HCT116 (cell line): Measurements from ENCODE around the gene GUCY2C. TPM values are rescaled to one million over a fixed set of nuclear protein-coding genes. Genes with fewer than 3 reads are reported as not detected.

Experiments
- ATAC-seq: fragments of 200-7000 bp; cut with Tn5 transposase; 2 replicates; pipeline ENCODE4 v1.9.1; 2020; ENCODE audit warnings: mild to moderate bottlenecking, moderate library complexity
- BruUV-seq: library from RNA; stranded (reverse); fragments of 400-500 nt; replicated peaks from 2 replicates; lab custom pipeline; 2021; lab: Mats Ljungman, UMichigan
- CTCF ChIA-PET: fragments of 300-600 bp; sonication (Branson Sonifier 250); formaldehyde crosslinking; loops from one replicate; lab custom pipeline; 2021; ENCODE audit warnings: antibody characterized with exemption; lab: Charles Lee
- POLR2A ChIA-PET: fragments of 300-600, 350-600 bp; sonication (Branson Sonifier 250); formaldehyde crosslinking; loops from one replicate; lab custom pipeline; 2021; ENCODE audit warnings: antibody characterized with exemption; lab: Charles Lee
- RAD21 ChIA-PET, 2 experiments: fragments of 300-600 bp; sonication (Branson Sonifier 250); formaldehyde crosslinking; loops; one replicate each; lab custom pipeline; 2023; ENCODE audit warnings: low total read pairs in 2 of 2; ENCODE audit not compliant: uncharacterized antibody in 2 of 2, unreplicated experiment in 2 of 2, low non-redundant PET in 1 of 2; lab: Charles Lee
- DNase-seq: peaks from one replicate; pipeline ENCODE4 v3.0.0-alpha.2; 2010; ENCODE audit warnings: low read depth, low spot score
- H2AFZ ChIP-seq: fragments of 200-600 bp; shearing (Covaris generic), sonication (generic); 2 replicates; pipeline ENCODE4 v1.6.1; 2017; ENCODE audit warnings: low read depth, mixed run types, mixed read lengths, antibody characterized with exemption, low read length; ENCODE audit not compliant: poor library complexity, severe bottlenecking
- H3K27ac ChIP-seq: 2 replicates; pipeline ENCODE4 v1.5.1; 2012; ENCODE audit warnings: low read depth, low read length
- H3K27me3 ChIP-seq: fragments of 200-600 bp; sonication (generic); 2 replicates; pipeline ENCODE4 v1.6.1; 2016; ENCODE audit warnings: mixed run types, low read length, mixed read lengths; ENCODE audit not compliant: insufficient read depth
- H3K36me3 ChIP-seq, 2 experiments: fragments of 200-500 bp in 1 of 2; fragments of 200-600 bp in 1 of 2; sonication (Bioruptor generic) in 1 of 2; sonication (generic) in 1 of 2; 2 replicates each; pipeline versions ENCODE4 v1.5.1 to v1.6.1; 2014 to 2016; ENCODE audit warnings: low read length in 2 of 2, inconsistent platforms in 1 of 2, mixed read lengths in 1 of 2, mixed run types in 1 of 2; ENCODE audit not compliant: insufficient read depth in 2 of 2, control insufficient read depth in 1 of 2
- H3K4me1 ChIP-seq, 2 experiments: fragments of 200-600 bp in 1 of 2; sonication (generic) in 1 of 2; 2 replicates each; pipeline versions ENCODE4 v1.5.1 to v1.6.1; 2012 to 2017; ENCODE audit warnings: low read length in 2 of 2, inconsistent platforms in 1 of 2, mild to moderate bottlenecking in 1 of 2, mixed read lengths in 1 of 2, mixed run types in 1 of 2, moderate library complexity in 1 of 2; ENCODE audit not compliant: insufficient read depth in 2 of 2, control insufficient read depth in 1 of 2
- H3K4me2 ChIP-seq: fragments of 200-600 bp; sonication (generic); 2 replicates; pipeline ENCODE4 v1.6.1; 2017; ENCODE audit warnings: mixed run types, low read length, mixed read lengths
- H3K4me3 ChIP-seq, 2 experiments: fragments of 200-600 bp in 1 of 2; sonication (generic) in 1 of 2; replicated peaks in 1 of 2; 2 replicates each; pipeline ENCODE4 v1.5.1; 2011 to 2016; ENCODE audit warnings: low read length in 2 of 2, control low read depth in 1 of 2, low read depth in 1 of 2, mild to moderate bottlenecking in 1 of 2, mixed read lengths in 1 of 2, mixed run types in 1 of 2
- H3K79me2 ChIP-seq: fragments of 200-600 bp; sonication (generic); 2 replicates; pipeline ENCODE4 v1.6.1; 2017; ENCODE audit warnings: mild to moderate bottlenecking, mixed run types, low read length, moderate library complexity, mixed read lengths; ENCODE audit not compliant: insufficient read depth
- H3K9ac ChIP-seq: fragments of 200-600 bp; sonication (generic); 2 replicates; pipeline ENCODE4 v1.6.1; 2016; ENCODE audit warnings: low read length, mixed read lengths
- H3K9me2 ChIP-seq: fragments of 200-600 bp; sonication (generic), shearing (Covaris generic); 2 replicates; pipeline ENCODE4 v1.6.1; 2017; ENCODE audit warnings: mixed run types, mild to moderate bottlenecking, moderate library complexity; ENCODE audit not compliant: insufficient read depth
- H3K9me3 ChIP-seq, 2 experiments: fragments of 200-500 bp in 1 of 2; fragments of 200-600 bp in 1 of 2; sonication (Bioruptor generic) in 1 of 2; sonication (generic) in 1 of 2; 2 replicates each; pipeline ENCODE4 v1.6.1; 2014 to 2017; ENCODE audit warnings: low read length in 2 of 2, mixed read lengths in 2 of 2, inconsistent platforms in 1 of 2, low read depth in 1 of 2, mild to moderate bottlenecking in 1 of 2, mixed run types in 1 of 2, moderate library complexity in 1 of 2; ENCODE audit not compliant: control insufficient read depth in 1 of 2, insufficient read depth in 1 of 2
- H4K20me1 ChIP-seq: fragments of 200-600 bp; sonication (generic), shearing (Covaris generic); 2 replicates; pipeline ENCODE4 v1.6.1; 2017; ENCODE audit warnings: mixed run types, mild to moderate bottlenecking, moderate library complexity; ENCODE audit not compliant: insufficient read depth
- ELF1 ChIP-seq: IDR thresholded peaks from 2 replicates; pipeline ENCODE4 v1.6.1; 2012; ENCODE audit warnings: low read depth, borderline replicate concordance
- EZH2 ChIP-seq: fragments of 200-600 bp; sonication (generic); IDR thresholded peaks from 2 replicates; pipeline ENCODE4 v1.6.1; 2017; ENCODE audit warnings: antibody characterized with exemption, mixed run types
- POLR2A ChIP-seq: IDR thresholded peaks from 2 replicates; pipeline ENCODE4 v1.7.0; 2011; ENCODE audit warnings: borderline replicate concordance; ENCODE audit not compliant: insufficient read depth, insufficient read length; ENCODE audit errors: extremely low read depth
- SP1 ChIP-seq: IDR thresholded peaks from 2 replicates; pipeline ENCODE4 v1.6.1; 2012; ENCODE audit warnings: low read depth
- YY1 ChIP-seq: IDR thresholded peaks from 2 replicates; pipeline ENCODE4 v1.6.1; 2011; ENCODE audit warnings: low read length, low read depth, moderate library complexity, mild to moderate bottlenecking; ENCODE audit not compliant: insufficient replicate concordance; ENCODE audit errors: extremely low read depth
- ZNF274 ChIP-seq: fragments of 200-500 bp; sonication (Bioruptor generic); IDR thresholded peaks from 2 replicates; pipeline ENCODE4 v1.6.1; 2014; ENCODE audit warnings: mild to moderate bottlenecking, low read depth, low read length, inconsistent platforms
- intact Hi-C: fragments of 100-400 bp; cut with micrococcal nuclease; formaldehyde crosslinking; loops from 2 replicates; pipeline ENCODE4 v1.10.0; 2022
- total RNA-seq: library from RNA; stranded (reverse); gene quantifications from one replicate; pipeline ENCODE4 v1.2.1, GENCODE V29; 2021; ENCODE audit not compliant: unreplicated experiment
- TF ChIP-seq, protein P1 (sequence below): IDR thresholded peaks from 2 replicates; pipeline ENCODE4 v1.6.1; 2012; ENCODE audit warnings: low read depth

GUCY2C gene
- total RNA-seq, 1 experiment from 2014 or later, result not detected

DNA sequence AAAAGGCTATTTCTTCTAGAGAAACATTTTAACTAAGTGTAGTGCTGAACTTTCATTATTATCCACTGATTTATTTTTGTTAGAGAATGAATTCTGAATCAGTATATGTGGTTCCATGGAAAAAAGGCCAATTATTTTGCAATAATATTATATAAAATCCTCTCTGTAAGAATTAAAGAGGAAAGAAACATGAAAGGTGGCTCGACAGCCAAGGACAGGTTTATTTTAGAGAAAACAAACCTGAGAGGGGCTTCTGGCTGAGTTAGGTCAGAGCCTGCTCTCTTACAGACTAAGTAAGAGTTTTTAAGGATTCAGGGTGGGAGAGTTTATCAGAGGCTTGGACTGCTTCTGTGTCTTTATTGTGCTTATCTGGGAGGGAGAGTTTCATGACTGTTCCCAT is 46.7 kb upstream of the GUCY2C start:
- no peaks in the 10 kb centered on the region for H3K9me3 ChIP-seq
- RAD21 ChIA-PET, result no interaction called here

GRCh38 chr12:14741942-14742341 is 45.5 kb upstream of the GUCY2C start:
- no peaks in the 10 kb centered on the region for H3K9me2 ChIP-seq
- H3K9ac ChIP-seq, result no peak overlapping the region
- H3K4me2 ChIP-seq, result no peak overlapping the region
- no peaks in the 10 kb centered on the region for H3K27me3 ChIP-seq
- intact Hi-C loops, result no loop called here
- no peak overlapping the region for H3K4me3 ChIP-seq
- H3K36me3 ChIP-seq, result no peaks in the 10 kb centered on the region
- ATAC-seq (no peak), DNase-seq (no peak)
- no TSS peak for BruUV-seq
- no peaks in the 10 kb centered on the region for H3K79me2 ChIP-seq
- POLR2A ChIA-PET, result no interaction called here
- no peaks in the 10 kb centered on the region for H4K20me1 ChIP-seq
- TF ChIP-seq YY1 (no peak), ZNF274 (no peak), ELF1 (no peak), SP1 (no peak)
- TF ChIP-seq, protein P1, sequence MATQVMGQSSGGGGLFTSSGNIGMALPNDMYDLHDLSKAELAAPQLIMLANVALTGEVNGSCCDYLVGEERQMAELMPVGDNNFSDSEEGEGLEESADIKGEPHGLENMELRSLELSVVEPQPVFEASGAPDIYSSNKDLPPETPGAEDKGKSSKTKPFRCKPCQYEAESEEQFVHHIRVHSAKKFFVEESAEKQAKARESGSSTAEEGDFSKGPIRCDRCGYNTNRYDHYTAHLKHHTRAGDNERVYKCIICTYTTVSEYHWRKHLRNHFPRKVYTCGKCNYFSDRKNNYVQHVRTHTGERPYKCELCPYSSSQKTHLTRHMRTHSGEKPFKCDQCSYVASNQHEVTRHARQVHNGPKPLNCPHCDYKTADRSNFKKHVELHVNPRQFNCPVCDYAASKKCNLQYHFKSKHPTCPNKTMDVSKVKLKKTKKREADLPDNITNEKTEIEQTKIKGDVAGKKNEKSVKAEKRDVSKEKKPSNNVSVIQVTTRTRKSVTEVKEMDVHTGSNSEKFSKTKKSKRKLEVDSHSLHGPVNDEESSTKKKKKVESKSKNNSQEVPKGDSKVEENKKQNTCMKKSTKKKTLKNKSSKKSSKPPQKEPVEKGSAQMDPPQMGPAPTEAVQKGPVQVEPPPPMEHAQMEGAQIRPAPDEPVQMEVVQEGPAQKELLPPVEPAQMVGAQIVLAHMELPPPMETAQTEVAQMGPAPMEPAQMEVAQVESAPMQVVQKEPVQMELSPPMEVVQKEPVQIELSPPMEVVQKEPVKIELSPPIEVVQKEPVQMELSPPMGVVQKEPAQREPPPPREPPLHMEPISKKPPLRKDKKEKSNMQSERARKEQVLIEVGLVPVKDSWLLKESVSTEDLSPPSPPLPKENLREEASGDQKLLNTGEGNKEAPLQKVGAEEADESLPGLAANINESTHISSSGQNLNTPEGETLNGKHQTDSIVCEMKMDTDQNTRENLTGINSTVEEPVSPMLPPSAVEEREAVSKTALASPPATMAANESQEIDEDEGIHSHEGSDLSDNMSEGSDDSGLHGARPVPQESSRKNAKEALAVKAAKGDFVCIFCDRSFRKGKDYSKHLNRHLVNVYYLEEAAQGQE, result no peak
- no peak overlapping the region for H3K27ac ChIP-seq
- CTCF ChIA-PET, result no interaction called here
- H2AFZ ChIP-seq, result no peak overlapping the region
- H3K4me1 ChIP-seq, result no peaks in the 10 kb centered on the region
- RAD21 ChIA-PET, result no interaction called here
- H3K9me3 ChIP-seq, result no peaks in the 10 kb centered on the region

More for the DNA sequence above, 46.7 kb upstream of the GUCY2C start:
- CTCF ChIA-PET, result no interaction called here
- no peaks in the 10 kb centered on the region for H3K79me2 ChIP-seq
- DNase-seq, result no peak
- POLR2A ChIA-PET, result no interaction called here
- H3K4me1 ChIP-seq, result no peaks in the 10 kb centered on the region
- H3K4me3 ChIP-seq, result no peak overlapping the region
- H3K9ac ChIP-seq, result no peak overlapping the region
- no peak overlapping the region for H3K4me2 ChIP-seq
- TF ChIP-seq POLR2A (no peak), EZH2 (no peak)
- TF ChIP-seq, all 23 proteins: peak for 0
- Histone ChIP-seq H3K27ac (no peak overlapping the region), H4K20me1 (no peaks in the 10 kb centered on the region), H3K9me2 (no peaks in the 10 kb centered on the region), H3K27me3 (no peaks in the 10 kb centered on the region), H3K36me3 (no peaks in the 10 kb centered on the region), H2AFZ (no peak overlapping the region)
- no TSS peak for BruUV-seq
- ATAC-seq, result no peak
- intact Hi-C loops, result no loop called here
